Stimulated activated naive B cell treated with anti-CD40 and anti-IgM and Interleukin-4, amounts not matched to agents 10 μg/mL and 1 μg/mL and 100 μg/mL, for 72 hours (primary cell): ENCODE results near the gene UBE2S.

Source experiments
- ATAC-seq, 2 donors: fragments of 150-1000 bp; cut with Tn5 transposase; replicated peaks; 2 replicates each; pipeline ENCODE4 v1.10.0; 2021; ENCODE audit warnings: moderate library complexity in 1 of 2
- DNase-seq: peaks from one replicate; pipeline ENCODE4 v3.0.0; 2021
- H3K27ac Mint-ChIP-seq: one replicate; pipeline ENCODE4 v1.8.0; 2022; ENCODE audit warnings: mild to moderate bottlenecking, mixed read lengths
- H3K27me3 Mint-ChIP-seq, 2 donors: one replicate each; pipeline ENCODE4 v1.8.0; 2022; ENCODE audit warnings: mixed read lengths in 2 of 2
- H3K36me3 Mint-ChIP-seq, 2 donors: one replicate each; pipeline ENCODE4 v1.8.0; 2022; ENCODE audit warnings: mixed read lengths in 2 of 2, mild to moderate bottlenecking in 1 of 2
- H3K4me1 Mint-ChIP-seq, 2 donors: one replicate each; pipeline ENCODE4 v1.8.0; 2022; ENCODE audit warnings: mixed read lengths in 2 of 2, mild to moderate bottlenecking in 1 of 2
- H3K4me3 Mint-ChIP-seq, 2 donors: one replicate each; pipeline ENCODE4 v1.8.0; 2022; ENCODE audit warnings: mild to moderate bottlenecking in 2 of 2, mixed read lengths in 2 of 2, moderate library complexity in 1 of 2
- H3K9me3 Mint-ChIP-seq, 2 donors: one replicate each; pipeline ENCODE4 v1.8.0; 2022; ENCODE audit warnings: mixed read lengths in 2 of 2, mild to moderate bottlenecking in 1 of 2

UBE2S gene

DNA sequence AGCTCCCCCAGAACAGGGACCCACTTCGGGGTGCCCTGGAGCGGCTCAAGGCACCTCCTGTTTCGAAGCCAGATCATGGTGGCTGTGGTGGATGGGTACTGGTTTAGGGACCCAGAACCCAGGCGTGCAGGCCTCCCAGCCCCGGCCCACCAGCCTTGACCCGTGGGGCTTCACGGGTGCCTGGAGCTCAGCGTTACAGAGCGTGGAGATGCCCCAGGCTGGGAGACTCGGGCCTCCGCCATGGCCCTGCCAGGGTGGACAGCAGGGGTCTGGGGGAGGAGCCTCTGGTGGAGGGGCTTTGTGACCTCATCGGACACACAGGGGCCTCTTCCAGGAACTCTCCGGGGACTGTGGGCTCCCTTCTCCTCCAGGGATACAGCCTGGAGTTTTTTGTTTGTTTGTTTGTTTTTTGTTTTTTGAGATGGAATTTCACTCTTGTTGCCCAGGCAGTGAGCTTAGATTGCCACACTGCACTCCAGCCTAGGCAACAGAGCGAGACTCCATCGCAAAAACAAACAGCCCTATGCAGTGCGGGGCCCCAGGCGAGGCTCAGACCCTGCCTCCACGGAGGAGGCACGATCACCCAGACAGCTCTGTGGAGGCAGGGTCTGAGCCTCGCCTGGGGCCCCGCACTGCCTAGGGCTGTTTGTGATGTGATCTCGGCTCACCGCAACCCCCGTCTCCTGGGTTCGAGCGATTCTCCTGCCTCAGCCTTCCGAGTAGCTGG, 44.4 kb downstream of the UBE2S start, which contains the start of gene GARIN5B:
TSS of gene GARIN5B (minus strand) at position 271 of the 727 bp plus-strand sequence. CDS start at position 77, 194 bp downstream.
- H3K4me1 Mint-ChIP-seq: no peaks in the 10 kb centered on the region
- peak within 1 kb of the TSS; percentile 25 for H3K27ac Mint-ChIP-seq
- peaks cover 25 to 38% of the 10 kb centered on the region in 2 donors for H3K27me3 Mint-ChIP-seq
- H3K9me3 Mint-ChIP-seq: no peaks in the 10 kb centered on the region
- ATAC-seq (no peak), DNase-seq (no peak)
- no peaks in the 10 kb centered on the region for H3K36me3 Mint-ChIP-seq
- H3K4me3 Mint-ChIP-seq: no peak within 1 kb of the TSS

DNA sequence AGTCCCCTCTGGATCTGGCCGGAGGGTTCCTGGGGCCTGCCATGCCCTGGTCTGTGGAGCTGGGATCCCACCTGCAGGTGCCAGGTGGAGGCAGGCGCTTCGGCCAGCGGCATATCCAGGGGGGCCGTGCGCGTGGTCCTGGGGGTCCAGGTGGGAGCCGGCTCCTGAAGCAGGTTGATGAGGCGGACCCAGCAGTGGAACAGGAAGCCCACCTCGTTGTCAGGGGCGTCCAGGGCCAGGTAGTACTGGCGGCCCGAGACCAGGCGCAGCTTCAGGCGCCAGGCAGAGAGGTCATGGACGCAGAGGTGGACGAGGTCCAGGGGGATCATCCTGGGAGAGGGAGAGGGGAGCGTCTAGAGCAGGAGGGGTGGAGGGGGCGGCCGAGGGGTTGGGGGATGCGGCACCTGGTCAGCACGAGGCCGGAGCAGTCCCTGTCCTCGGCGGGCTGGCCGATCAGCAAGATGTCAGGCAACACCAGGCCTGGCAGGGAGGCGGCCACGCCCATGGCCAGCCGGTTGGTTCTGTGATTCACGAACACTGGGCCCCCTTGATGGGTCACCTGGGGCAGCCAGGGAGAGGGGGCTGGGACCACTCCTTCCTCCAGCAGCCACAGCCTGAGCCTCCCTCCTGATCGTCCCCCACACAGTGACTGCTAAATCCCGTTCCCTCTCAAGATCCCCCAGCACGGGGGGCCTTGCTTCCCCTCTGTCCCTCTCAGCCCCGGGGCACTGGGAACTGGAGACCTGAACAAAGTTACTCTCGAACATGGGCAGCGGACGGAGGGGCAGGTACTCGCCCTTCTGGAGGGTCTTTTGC, 45.2 kb downstream of the UBE2S start:
- Mint-ChIP-seq H3K36me3 (peaks cover under 1 to 1% of the 10 kb centered on the region in 2 donors), H3K4me1 (no peaks in the 10 kb centered on the region), H3K27ac (no peak overlapping the region), H3K27me3 (peaks cover 27 to 38% of the 10 kb centered on the region in 2 donors), H3K9me3 (no peaks in the 10 kb centered on the region), H3K4me3 (no peak overlapping the region)
- DNase-seq (no peak), ATAC-seq (no peak)

DNA sequence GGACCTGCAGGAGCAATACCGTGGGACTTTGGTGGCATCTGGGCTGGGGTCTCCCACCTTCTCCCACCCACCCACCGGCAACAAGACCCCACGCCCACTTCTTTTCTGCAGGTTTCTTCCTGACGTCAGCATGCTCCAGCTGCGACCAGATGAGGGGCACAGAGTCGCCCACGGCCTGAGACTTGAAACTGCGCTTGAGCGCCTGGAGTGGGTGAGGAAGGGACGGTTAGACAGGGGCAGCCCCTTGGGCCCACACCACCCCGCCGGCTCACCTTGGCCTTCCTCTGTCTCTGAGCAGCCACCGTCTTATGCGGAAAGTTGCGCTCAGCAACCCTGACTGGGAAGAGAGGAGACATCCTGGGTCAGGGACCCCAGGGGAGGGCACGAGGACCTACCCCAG, 46.7 kb downstream of the UBE2S start:
- DNase-seq (no peak), ATAC-seq (no peak)
- Mint-ChIP-seq H3K4me1 (no peaks in the 10 kb centered on the region), H3K4me3 (no peak overlapping the region), H3K9me3 (no peaks in the 10 kb centered on the region), H3K27ac (no peak overlapping the region), H3K27me3 (peaks cover 29 to 41% of the 10 kb centered on the region in 2 donors), H3K36me3 (peaks cover 1 to 4% of the 10 kb centered on the region in 2 donors)

DNA sequence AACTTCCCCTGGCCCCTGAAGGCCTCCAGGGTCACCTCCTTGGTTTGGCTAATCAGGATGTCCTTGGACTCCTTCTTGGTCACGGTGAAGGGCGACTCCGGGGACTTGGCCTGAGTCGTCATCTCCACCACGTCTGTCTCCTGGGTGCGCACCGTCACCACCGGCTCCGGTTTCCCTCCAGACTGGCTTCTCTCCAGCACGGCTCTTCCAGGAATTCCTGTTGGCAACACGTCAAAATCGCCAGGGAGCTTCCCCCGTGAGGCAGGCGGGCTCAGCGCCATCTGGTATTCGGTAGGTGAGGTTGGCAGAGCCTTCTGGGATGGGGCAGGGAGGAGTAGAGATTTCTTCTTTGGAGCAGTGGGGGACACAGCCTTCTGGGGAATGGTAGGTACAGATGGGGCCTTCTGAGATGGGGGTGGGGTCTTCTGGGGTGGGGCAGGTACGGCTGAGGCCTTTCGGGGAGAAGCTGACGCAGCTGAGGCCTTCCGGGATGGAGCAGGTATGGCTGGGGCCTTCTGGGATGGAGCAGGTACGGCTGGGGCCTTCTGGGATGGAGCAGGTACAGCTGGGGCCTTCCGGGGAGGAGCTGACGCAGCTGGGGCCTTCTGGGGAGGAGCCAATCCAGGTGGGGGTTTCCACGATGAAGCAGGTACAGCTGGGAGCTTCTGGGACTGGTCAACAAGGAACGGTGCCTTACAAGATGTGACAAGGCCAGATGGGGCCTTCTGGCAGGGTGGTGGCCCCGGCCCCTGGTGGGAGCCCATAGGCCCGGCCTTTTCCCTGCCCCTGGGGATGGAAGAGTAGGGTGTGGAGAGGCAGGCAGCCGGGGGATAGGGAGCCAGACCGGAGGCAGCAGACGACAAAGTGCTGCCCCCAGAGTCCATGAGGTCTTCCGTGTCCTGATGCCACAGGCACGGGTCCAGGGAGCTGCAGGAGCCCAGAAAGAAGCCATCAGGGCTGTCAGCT, 48.4 kb downstream of the UBE2S start:
- DNase-seq (no peak), ATAC-seq (no peak)
- H3K27ac Mint-ChIP-seq: no peak overlapping the region
- H3K9me3 Mint-ChIP-seq: no peaks in the 10 kb centered on the region
- peaks cover 0 to under 1% of the 10 kb centered on the region in 2 donors for H3K4me1 Mint-ChIP-seq
- peaks cover 1 to 4% of the 10 kb centered on the region in 2 donors for H3K36me3 Mint-ChIP-seq
- H3K4me3 Mint-ChIP-seq: no peak overlapping the region
- H3K27me3 Mint-ChIP-seq: peaks cover 35 to 54% of the 10 kb centered on the region in 2 donors

DNA sequence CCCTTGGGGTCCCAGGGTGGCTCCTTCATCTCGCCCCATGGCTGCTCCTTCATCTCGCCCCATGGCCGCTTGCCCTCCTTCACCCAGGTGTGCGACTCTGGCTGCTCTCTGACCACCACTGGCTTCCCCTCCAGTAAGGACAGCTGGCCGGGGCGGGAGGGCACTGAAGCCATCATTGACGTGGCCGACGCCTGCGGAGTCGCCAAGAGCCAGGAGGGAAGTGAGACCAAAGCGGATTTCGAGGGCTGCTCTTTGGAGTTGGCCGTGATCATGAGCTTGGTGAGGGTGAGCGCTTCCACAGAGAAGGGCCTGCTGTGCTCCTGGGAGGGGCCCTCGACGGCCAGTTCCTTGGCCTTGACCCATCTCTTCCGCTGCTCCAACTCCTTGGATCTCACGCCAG, 49.1 kb downstream of the UBE2S start:
- peaks cover 43 to 54% of the 10 kb centered on the region in 2 donors for H3K27me3 Mint-ChIP-seq
- DNase-seq (no peak), ATAC-seq (no peak)
- no peaks in the 10 kb centered on the region for H3K9me3 Mint-ChIP-seq
- H3K27ac Mint-ChIP-seq: no peak overlapping the region
- H3K4me1 Mint-ChIP-seq: peaks cover 4 to 8% of the 10 kb centered on the region in 2 donors
- H3K36me3 Mint-ChIP-seq: peaks cover 1 to 4% of the 10 kb centered on the region in 2 donors
- no peak overlapping the region for H3K4me3 Mint-ChIP-seq

DNA sequence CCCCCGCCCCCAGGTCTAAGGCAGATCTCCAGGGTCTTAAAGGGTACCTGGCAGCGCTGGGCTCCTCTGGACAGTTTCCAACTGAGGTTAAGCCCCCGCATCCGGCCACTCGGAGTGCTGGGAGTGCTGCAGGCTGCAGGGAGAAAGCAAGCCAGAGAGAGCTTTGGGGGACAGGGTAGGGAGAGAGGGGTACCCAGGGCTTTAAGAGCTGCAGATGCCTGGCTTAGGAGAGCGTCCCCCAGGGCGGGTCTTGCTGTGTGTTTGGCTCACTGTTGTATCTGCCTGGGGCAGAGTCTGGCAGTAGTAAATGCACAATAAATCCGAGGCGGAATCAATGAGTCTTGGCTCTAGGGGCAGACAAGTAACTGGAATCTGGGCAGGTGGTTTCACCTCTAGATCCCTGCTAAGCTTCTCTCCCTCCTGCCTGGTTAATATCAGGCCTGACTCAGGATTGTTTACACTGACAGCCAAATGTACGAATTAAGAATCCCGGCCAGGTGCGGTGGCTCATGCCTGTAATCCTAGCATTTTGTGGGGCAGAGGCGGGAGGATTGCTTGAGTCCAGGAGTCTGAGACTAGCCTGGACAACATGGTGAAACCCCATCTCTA, 52.3 kb downstream of the UBE2S start:
- peaks cover 14 to 27% of the 10 kb centered on the region in 2 donors for H3K4me1 Mint-ChIP-seq
- H3K9me3 Mint-ChIP-seq: no peaks in the 10 kb centered on the region
- DNase-seq (no peak), ATAC-seq (no peak)
- H3K4me3 Mint-ChIP-seq: no peak overlapping the region
- H3K27me3 Mint-ChIP-seq: peaks cover 65 to 86% of the 10 kb centered on the region in 2 donors
- H3K27ac Mint-ChIP-seq: no peak overlapping the region
- peaks cover 1 to 4% of the 10 kb centered on the region in 2 donors for H3K36me3 Mint-ChIP-seq

DNA sequence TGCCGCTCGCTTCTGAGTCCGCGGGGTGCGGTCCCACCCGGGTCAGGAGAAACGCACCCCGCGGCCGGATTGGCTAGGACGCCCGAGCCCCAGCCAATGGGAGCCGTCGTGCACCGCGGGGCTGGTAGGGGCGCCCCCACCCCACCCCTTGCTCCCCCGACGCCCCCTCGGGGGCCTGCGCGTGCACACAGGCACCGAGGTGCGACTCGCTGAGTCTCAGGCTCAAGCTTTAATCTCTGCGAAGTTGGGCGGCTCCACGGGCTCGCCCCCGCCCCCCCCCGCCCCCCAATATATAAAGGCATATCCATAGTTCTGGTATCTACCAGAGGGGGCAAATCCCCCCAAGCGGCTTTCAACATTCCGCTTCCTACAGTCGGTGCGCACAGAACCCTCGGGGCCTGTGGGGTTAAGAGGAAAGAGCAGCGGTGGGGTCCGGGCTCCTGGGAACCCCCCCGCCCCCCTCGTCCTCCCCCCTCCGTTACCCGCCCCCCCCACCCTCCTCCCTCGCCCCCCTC, 52.8 kb downstream of the UBE2S start, which contains the start of gene COX6B2:
TSS of gene COX6B2 (minus strand) at position 22 of the 515 bp plus-strand sequence. CDS start 198 bp downstream, outside the sequence.
- Mint-ChIP-seq H3K27ac (peak within 1 kb of the TSS; percentile 65), H3K36me3 (peaks cover 1 to 4% of the 10 kb centered on the region in 2 donors), H3K4me3 (peak within 1 kb of the TSS; percentile 73 to 81), H3K27me3 (peaks cover 65 to 86% of the 10 kb centered on the region in 2 donors), H3K9me3 (no peaks in the 10 kb centered on the region), H3K4me1 (peaks cover 14 to 27% of the 10 kb centered on the region in 2 donors)
- no peak for ATAC-seq
- no peak for DNase-seq

DNA sequence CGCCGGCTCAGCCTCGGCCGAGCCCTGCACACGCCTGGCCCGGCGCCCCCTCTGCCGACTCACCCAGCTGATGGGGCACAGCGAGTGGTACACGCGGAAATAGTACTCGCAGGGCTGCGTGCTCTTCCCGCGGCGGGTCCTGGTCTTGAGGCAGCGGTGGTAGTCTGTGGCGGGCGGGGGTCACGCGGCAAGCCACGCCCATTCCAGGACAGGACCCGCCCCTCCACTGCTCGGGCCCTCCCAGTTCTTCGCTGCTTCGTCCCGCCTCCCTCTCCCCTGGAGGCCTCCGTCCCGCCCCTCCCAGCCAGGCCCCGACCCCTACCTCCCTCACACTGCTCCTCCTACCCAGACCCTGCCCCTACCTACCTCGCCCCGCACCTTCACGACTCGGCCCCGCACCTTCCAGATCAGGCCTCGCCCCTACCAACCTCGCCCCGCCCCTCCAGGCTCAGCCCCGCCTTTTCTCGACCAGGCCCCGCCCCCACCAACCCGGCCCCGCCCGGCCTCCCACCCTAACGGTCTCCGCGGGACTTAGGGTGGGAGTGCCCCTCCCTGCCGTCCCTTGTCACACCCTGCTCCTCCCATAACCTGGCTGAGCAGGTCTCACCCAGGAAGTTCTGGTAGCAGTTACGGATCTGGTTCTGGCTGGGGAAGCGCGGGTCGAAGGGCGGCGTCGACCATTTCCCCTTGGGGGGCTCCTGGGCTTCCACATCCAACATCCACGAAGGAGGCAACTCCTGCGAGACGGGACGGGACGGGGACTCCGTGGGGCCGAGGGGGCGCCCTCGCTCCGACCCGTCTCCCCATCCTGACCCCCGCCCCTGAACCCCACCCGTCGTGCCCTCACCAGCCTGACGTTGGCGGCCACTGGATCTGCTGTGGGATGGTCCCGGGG, 53.5 kb downstream of the UBE2S start:
- ATAC-seq (peak; percentile 69 to 79), DNase-seq (no peak)
- peak overlapping the region; percentile 73 to 81 for H3K4me3 Mint-ChIP-seq
- peaks cover 64 to 83% of the 10 kb centered on the region in 2 donors for H3K27me3 Mint-ChIP-seq
- H3K9me3 Mint-ChIP-seq: no peaks in the 10 kb centered on the region
- H3K36me3 Mint-ChIP-seq: peaks cover 1 to 4% of the 10 kb centered on the region in 2 donors
- peak overlapping the region; percentile 65 for H3K27ac Mint-ChIP-seq
- peaks cover 14 to 27% of the 10 kb centered on the region in 2 donors for H3K4me1 Mint-ChIP-seq

DNA sequence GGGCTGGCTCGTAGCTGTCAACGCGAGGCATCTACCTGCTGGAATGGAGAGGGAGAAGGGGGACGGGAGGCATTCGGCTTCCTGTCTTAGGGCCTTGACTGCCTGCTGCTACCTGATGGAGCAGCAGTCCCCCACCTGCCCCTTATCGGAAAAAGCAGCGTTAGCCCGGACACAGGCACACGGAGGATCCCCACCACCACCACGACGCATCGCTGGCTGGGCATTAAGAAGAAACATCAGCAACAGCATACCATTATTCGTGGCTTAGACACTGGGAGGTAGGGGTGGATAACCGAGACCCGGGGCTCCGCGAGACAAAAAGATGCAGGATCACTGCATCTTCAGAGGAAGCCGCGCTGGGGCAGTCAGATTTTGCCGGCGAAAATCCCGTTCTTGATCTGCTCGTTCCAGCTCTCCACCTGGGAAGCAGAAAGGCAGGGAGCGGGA, 54.2 kb downstream of the UBE2S start:
- Mint-ChIP-seq H3K4me3 (peak overlapping the region; percentile 73 to 81), H3K36me3 (peaks cover 1 to 4% of the 10 kb centered on the region in 2 donors), H3K27ac (no peak overlapping the region), H3K4me1 (peaks cover 14 to 27% of the 10 kb centered on the region in 2 donors), H3K27me3 (peaks cover 61 to 77% of the 10 kb centered on the region in 2 donors), H3K9me3 (no peaks in the 10 kb centered on the region)
- ATAC-seq: peak; percentile 6 to 8
- no peak for DNase-seq

DNA sequence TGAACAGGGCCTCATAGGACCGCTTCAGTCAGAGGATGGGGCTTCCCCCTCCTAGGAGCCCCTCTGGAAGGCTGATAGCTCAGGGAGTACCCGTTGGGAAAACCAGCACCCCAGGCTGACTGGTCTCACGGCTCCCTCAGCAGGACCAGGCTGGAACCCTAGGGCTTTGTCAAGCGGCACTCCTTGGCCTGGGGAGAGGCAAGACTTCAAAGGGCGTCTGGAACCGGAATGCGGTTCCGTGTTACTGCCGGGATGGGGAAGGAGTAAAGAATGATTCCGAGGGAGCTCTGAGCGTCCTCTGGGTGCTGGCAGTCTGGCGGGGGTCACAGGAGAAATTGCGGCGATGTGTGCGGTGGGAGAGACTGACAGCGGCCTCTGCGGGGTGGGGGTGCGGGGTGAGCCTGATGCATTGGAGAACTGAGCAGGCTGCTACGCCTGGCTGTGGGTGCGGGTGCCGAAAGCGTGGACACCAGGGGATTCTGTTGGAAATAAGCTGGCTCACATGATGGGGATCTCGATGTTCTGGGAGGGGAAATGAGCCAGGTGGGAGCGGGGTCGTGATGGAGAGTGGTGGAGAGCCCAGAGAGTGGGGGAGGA, 54.9 kb downstream of the UBE2S start:
- Mint-ChIP-seq H3K27me3 (peaks cover 56 to 69% of the 10 kb centered on the region in 2 donors), H3K4me3 (peak overlapping the region; percentile 71 to 73), H3K4me1 (peaks cover 14 to 27% of the 10 kb centered on the region in 2 donors), H3K36me3 (peaks cover 2 to 9% of the 10 kb centered on the region in 2 donors), H3K9me3 (no peaks in the 10 kb centered on the region), H3K27ac (peak overlapping the region; percentile 72)
- DNase-seq (no peak), ATAC-seq (no peak)

DNA sequence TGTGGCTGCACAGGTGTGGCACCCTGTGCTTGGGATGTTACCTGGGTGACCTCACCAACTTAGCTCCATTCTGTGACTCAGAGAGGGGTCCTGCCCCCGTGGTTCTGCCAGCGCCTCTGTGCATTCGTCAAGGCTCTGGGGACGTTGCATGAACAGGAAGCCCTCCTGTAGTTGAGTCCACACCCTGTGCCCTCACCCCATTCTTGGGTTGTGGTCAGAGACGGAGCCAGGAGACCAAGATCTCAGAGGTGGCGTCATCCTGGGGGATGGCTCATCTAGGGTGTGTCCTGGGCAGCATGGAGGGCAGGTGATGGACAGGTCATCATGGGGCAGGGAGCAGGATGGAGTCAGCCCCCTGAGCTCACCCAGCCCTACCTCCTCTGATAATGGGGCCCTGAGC, 55.5 kb downstream of the UBE2S start:
- H3K27ac Mint-ChIP-seq: no peak overlapping the region
- no peak for DNase-seq

More for the DNA sequence above, 55.5 kb downstream of the UBE2S start:
- Mint-ChIP-seq H3K4me1 (peaks cover 14 to 27% of the 10 kb centered on the region in 2 donors), H3K4me3 (no peak overlapping the region), H3K9me3 (no peaks in the 10 kb centered on the region), H3K36me3 (peaks cover 3 to 5% of the 10 kb centered on the region in 2 donors), H3K27me3 (peaks cover 51 to 63% of the 10 kb centered on the region in 2 donors)
- ATAC-seq: no peak
